GM18868 (cell line): Measurements from ENCODE around the gene FHL2.

Experiments
- ATAC-seq: cut with Tn5 transposase; IDR thresholded peaks from one replicate; pipeline ENCODE4 v1.9.1; 2021; ENCODE audit warnings: mild to moderate bottlenecking, moderate library complexity; ENCODE audit not compliant: unreplicated experiment

FHL2 gene

DNA sequence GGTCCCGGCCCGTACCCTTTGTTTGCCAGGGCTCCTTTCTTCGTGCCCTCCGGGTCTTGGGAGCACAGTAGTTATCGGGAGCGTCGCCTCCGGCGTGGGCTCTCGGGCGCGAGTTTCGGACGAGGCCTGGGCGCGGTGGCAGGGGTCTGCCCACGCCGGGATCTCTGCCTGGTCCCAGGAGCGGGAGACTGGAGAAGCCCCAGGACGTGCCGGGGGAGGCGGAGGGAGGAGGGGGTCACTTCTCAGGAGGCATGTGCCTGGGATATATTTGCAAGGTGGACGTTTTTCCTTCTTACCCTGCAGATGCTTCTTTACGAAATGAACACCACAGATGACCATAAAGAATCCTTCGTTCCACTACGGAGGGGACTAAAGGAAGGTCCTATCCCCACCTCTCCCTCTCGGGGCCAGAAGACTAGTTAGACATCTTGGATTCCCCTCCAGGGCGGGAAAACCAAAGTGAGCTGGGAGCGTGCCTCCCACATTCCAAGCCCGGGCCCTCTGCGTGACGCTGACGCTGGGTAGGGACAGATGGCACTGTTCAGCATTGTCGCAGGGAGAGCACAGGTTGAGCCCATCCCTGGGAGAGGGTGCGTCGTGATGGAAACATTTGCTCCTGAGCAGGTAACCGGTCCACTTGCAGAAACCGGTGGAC is 483 bp upstream of the FHL2 start:
- ATAC-seq: no peak

DNA sequence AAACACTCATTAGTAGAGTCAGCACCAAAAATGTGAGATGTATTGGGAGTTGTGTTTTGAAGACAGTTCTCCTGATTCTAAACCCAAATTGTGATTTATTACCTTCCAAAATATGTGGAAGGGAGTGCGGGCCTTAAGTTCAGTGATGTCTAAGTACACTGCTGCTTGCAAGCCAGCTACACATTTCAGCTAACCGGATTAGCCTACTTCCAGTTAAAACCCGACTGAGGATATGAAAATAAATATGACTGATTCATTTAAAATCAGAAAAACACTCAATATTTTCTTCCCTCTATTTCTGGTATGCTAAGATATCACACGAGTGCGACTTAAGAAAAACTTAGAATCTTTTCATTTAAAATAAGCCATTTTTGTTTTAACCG is 907 bp downstream of the FHL2 start:
- no peak for ATAC-seq

DNA sequence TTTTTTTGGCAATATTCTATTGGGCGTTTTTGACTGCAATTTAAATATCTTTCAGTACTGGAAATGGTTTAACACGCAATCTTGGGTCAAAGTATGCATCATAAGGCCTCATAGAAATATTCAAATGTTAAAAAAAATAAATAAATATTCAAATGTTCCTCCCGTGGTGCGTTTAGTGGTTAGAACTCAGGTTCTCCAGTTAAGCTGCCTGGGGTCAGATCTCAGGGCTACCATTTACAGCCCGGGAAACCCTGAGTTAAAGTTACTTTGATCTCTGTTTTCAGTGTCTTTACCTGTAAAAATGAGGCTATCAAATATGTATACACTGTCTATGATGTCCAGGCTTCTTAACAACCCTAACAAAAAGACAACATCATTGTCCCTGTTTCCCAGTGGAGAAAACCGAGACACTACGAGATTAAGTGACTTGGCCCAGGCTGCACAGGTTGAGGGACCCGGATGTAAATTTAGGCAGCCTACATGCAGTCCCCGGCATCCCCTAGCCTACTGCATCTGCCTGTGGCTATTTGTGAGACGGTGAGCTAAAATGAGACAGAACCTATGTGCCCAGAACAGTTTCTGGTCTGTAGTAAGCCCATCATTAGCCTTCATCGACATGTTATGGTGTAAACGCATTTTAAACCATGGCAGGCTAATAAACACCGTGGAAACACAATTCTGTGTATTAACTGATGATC is 1.7 kb downstream of the FHL2 start:
- ATAC-seq: no peak

DNA sequence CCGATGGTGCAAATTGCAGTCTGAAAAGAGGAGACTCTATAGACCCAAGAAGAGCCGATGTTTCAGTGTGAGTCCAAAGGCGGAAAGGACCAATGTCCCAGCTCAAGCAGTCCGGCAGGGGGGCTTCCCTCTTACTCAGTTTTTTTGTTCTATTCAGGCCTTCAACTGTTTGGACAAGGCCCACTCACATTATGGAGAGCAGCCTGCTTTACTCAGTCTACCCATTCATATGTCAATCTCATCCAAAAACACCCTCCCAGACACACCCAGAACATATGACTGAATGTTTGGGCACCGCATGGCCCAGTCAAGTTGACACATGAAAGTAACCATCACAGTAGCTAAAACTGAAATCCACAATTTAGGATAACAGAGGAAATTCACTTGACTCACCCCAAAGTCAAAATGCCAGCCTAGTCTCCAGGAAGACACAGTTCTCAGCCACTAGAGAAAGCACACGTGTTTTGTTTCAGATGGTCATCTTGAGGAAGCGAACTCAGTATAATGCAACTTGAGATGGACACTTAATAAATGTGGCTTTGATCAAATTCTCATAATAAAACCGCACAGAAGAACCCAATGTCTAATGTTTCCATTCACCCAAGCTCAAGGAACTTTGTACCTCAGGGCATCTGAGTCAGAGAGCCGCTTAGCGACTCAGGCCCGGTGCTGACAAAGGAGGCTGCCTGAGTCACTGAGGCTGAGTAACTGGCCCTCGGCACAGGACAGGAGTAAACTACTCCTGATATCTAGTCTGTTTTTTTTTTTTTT is 2.4 kb downstream of the FHL2 start:
- ATAC-seq: no peak

DNA sequence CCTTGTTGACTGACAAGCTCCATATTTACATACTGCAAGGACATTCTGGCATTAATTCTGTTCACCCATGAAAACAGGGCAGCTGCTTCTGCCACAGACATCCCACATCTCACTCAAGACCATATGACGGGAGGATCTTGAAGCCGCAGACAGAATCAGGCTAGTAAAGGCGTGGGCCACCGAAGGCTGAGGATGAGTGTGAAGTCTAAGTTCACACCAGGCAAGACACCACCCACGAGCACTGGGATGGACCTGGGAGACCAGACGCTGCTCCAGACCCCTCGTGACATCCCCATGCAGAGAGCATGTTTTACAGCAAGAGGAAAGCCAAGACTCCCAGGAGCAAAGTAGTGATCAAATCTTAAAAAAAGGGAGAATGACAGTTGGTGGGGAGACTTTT is 3.2 kb downstream of the FHL2 start:
- no peak for ATAC-seq

DNA sequence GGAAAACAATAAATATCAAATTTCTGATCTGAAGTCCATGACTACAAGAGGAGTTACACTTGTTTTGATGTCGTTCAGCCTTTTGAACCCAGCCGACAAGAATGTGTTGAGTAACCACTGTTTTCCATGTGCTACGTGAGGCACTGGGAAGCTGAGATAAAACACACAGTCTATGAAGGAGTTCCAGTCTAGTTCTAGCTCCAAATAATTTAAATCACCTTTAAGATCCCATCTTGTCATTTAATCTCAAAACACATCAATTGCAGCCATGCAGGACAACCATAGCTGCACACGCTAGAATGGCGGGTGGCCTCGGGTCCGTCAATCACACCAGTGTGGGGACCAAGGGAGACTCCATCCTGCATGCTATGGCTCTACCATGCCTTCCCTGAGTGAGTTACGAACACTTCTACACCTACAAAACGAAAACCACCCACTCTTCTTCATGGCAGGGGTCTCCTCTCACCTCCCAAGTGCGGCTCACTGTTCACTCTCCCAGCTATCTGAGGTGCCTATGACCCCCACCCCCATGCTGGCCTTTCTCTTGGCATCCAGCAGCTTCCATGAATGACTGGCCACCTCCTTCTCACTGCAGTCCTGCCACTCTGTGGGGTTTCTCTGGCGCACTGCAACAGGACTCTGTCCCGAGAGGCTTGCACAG is 3.8 kb downstream of the FHL2 start:
- no peak for ATAC-seq

DNA sequence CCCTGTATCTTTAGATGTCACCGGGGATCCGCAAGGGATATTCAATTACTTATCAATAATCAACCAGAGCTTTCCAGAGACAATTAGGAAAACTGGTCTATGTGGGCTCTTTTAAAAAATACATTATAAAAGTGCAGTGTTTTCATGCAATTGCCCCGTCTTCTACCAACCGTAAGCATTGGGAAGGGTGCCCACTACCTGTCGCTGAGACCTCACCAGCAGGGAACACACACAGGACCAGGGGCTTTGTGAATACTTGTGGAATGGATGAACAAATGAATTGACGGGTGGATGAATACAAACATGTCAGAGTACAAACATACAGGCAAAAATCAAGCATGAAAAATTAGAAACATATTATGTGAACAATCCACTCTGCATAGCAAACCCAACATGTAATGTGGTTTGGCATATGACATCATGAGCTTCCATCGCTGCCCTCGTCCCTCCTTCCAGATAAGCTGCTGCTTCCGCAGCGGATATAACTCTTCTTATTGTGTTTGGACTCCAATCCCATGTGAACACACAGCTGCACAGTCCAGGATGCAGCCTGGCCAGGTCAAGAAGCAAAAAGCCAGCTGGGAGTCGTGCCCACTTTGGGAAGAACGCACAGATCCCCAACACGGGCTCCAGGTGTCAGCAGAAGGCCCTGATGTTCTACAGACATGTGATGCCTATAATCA is 5.3 kb downstream of the FHL2 start:
- ATAC-seq: no peak

DNA sequence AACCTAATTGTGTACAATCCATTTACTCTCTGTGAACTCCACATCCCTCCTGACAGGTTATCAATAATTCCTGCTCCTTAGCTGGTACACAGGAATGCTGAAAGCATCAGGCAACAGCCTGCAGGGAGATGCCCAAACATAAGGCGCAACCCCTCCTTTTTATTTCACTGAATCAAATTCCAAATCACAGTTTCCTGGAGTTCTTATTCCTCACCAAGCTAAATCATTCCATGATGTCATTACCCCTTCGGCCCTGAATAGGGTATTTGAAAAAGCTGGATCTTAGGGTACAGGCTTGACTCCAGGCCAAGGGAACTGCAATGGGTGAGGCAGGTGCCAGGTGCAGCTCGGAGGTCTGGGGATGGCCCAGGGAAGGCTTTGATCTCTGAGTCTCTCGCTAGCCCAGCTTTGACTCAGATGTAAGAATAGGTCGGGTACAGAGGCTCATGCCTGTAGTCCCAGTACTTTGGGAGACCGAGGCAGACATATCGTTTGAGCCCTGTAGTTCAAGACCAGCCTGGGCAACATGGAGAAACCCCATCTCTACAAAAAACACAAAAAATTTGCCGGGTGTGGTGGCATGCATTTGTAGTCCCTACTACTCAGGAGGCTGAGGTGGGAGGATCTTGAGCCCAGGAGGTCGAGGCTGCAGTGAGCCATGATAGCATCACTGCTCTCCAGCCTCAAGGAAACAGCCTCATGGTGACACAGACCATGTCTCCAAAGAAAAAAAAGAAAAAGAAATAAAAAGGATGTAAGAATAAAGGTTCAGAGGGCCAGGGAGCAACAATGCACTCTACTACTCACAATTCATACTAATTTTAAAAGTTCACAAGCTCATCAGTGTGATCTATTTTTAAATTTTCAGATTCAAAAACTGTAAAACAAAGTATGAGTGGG is 6.8 kb downstream of the FHL2 start:
- ATAC-seq: no peak

DNA sequence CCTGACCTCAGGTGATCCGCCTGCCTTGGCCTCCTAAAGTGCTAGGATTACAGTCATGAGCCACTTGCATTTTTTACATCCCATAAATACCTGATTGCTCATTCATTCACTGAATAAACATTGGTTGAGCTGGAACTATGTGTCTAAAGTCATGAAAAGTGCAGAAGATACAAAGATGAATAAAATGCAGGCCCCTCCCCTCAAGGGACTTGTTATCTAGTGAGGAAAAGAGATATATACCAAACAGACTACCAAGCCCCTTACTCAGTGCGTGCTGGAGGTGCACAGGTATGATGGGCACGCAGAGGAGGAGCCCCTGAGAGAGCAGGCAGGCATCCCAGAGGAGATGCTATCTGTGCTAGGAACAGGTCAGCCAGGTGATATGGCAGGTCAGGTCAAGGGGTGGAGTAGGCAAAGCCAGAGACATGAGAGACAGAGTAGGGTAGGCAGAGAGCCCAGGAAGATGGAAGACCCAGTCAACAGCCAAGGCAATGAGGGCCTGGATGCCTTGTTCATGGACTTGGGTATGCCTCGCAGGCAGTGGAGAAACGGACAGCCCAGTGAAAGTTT is 7.7 kb downstream of the FHL2 start:
- ATAC-seq: no peak

DNA sequence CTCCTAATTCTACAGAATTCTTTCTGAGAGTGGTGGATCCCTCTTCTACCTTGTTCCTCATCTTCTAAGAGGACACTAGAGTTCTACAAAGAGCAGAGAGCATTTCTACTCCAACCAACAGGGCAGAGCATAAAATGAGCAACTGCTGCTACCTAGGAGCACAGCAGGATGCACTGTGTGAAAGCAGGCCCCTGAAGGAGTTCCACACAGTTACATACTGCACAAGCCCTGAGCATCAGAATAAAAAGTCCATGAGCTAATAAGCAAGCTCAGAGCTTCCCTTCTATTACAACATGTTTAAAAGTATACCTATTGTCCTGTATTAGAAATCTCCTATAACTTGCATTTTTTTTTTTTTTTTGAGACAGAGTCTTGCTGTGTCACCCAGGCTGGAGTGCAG is 8.4 kb downstream of the FHL2 start:
- no peak for ATAC-seq

DNA sequence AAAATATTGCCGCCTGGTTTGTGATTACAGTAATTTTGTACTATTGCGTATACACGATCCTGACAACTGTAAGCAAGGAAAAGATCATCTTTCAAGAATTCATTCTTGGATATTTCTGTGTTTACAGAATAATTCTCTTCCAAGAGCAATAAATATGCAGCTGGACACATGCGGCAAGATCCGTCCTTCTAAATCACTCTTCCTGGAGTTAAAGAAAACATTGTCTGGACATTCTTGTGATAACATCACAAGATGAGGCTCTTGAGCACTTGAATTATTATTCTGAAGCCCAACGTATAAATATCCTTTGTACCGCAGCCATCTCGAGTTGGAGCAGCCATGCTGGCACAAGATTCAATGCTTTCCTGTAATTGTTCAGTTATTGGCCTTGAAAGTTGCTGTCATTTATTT is 9.9 kb downstream of the FHL2 start:
- ATAC-seq: no peak

DNA sequence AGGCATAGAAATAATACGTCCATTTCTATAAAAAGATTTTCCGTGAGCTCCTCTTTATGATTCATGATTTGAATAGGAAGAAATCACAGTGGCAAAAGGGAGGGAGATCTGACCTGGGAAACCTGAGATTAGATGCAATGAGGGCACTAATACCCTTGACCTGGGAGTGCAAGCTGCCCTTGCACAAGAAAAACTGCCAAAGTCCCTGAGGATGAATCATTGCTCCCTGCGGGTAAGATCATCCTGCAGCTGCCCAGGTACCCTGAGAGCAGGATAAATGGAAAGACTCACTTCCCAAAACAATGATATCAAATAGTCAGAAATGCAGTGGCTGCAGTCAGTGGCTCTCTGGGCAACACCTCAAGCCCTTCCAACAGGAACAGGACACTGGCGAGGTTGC is 11.6 kb downstream of the FHL2 start:
- no peak for ATAC-seq

DNA sequence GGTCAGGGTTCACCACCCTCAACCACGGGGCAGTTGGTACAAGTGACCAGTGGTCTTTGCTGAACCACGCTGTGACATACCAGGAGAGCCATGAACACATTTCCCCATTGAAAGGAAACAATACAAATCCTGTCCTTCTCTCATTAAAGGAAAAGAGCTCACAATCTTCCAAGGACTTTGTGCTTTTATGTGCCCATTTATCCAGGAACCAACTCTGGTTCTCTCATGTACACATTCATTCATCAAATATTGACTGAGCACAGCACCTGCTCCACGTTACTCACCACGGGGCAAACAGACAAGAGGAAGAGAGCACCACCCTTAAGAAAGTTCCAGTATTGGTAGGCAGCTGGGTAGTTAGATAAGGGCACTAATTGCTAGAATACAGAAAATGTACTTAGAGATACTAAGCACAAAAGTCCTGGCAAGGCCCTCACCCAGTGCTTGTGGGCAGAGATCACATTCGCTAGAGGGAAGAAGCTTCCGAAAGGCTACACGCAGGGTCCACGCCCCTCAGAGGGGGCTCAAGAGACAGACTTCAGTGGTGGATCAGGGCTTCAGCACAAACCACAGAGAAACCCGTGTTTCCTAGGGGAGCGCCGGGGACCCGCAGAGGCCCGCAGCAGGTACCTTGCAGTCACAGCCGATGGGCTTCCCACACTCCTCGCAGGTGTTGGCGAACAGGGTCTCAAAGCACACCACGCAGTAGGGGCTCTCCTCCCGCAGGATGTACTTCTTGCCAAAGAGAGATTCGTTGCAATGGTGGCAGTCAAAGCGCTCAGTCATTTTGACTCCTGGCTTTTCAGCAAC is 12.9 kb downstream of the FHL2 start:
- no peak for ATAC-seq

DNA sequence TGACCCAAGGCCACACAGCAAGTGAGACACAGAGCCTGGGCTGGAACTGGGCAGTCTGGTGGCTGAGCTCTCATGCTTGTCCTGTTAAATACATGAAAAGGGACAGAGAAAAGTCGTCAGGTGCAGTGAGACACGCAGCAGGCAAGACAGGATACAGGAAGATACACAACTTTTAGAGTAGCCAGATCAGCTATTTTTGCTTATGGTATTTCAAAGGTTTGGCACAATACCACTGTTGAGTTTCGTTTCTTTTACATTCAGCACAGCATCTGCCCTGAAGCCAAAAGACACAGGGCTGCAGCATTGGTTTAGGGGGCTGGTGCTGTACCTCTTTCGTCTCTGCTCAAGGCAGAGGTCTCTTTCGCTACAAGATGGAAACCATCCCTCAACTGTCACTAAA is 14.0 kb downstream of the FHL2 start:
- ATAC-seq: no peak

DNA sequence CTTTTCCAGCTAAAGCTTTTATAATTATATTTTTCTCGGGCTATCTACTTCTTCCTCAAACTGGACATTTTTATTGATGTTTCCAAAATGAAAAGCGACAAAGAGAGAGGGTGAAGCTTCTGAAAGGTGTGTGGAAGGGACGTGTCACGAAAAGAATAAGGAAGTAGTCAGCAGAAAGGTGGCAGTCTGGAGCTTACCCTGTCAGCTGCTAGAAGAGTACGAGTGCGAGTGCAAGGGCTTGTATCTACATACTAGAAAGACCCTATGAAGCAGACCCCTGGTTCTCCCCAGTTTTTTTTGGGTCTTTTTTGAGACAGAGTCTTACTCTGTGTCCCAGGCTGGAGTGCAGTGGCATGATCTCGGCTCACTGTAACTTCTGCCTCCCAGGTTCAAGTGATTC is 14.6 kb downstream of the FHL2 start:
- no peak for ATAC-seq

DNA sequence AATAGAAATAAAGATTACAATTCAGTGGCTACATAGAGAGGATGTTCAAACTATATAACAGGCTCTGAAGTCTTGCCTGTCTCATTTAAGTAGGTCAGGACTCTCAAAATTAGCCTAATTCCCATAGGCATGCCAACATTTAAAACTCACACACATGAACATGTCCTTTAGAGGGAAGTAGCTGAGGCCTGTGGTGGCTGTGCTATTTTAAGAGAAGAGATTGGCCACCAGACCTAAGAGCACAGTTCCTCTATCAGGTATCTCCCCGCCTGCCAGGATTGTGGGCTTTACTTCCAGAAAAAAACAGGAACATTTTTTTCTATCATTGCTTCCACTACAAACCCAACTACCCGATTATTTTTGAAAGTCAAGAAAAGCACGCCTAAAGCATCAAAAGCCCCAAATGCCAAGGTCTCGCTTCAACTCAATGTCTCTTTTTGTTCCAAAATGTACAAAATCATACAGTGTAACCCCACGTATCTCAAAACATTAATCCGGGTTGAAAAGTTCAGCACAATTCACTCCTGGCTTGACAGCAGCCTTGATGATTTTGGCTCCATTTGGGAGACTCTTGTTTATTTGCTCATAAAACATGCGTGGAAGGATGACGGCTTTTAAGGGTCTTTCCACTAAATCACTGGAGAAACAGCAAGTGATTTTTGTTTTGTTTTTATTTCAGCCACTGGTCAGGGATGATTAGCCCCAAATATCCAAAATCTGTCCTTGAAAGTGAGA is 15.3 kb downstream of the FHL2 start:
- no peak for ATAC-seq

DNA sequence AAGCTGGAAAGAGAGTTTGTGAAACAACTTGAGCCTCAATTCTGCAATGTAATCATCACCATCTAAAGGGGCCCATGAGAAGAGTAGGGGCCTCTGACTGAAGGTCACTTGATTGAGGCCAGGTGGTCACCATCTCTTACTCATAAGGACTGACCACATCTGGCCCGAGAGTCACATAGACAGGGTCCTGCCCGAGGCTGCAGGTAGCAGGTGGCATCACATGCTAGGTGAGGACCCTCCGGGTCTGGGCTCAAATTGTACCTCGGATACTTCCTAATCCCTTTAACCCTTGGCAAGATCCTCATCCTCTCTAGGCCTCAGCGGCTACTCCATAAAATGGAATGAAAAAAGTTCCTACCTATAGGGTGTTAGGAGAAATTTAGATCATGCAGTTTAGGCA is 16.7 kb downstream of the FHL2 start:
- no peak for ATAC-seq

DNA sequence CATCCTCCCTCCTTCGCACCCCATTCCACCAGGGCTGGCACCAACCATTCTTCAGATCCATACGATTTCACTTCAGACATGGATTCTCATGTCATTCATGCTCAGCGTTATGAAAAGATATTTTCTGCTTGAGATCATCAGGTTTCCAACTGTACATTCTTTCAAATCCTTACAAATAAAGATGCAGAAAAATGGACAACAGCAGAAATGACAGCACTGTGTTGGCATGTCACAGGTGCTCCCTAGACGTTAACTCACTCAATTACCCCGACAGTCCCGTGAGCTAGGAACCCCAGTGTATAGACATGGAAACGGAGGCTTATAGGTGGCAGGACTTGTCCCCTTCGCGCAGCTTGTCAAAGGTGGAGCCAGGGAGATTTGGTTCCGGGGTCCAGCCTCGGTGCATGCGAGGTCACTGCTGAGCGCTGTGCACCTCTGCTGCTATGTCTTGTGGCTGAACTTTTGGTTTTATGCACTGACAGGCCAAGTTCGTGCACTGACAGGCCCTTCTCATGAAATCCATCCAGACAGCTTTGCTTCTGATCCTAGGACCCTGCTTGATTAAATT is 17.7 kb downstream of the FHL2 start:
- no peak for ATAC-seq
